ENCODE measurements around the gene CREBRF.

CREBRF gene

GRCh38 chr5:173012882-173013281 lies 43.3 kb upstream of the CREBRF start:
- Histone ChIP-seq H3K79me2 (ENCODE audit: low read length) (peaks cover 98% of the 10 kb centered on the region), H3K27ac (ENCODE audit: low read length) (no peak overlapping the region), H3K36me3 (replicated peaks; ENCODE audit: low read depth, low read length) (peaks cover 12% of the 10 kb centered on the region), H3K4me2 (ENCODE audit: low read length) (no peak overlapping the region), H3K9ac (ENCODE audit: low read length) (no peak overlapping the region), H2AFZ (ENCODE audit: low read depth, low read length) (no peak overlapping the region), H4K20me1 (ENCODE audit: insufficient read depth, low read length) (peaks cover 64% of the 10 kb centered on the region), H3K9me3 (ENCODE audit: insufficient read depth, low read length) (no peaks in the 10 kb centered on the region), H3K4me1 (ENCODE audit: low read length) (peaks cover 8% of the 10 kb centered on the region; the same call in 1 of the 2 replicates), H3K4me3 (ENCODE audit: low read length) (no peak overlapping the region), H3K27me3 (ENCODE audit: low read depth, low read length) (no peaks in the 10 kb centered on the region)
- TF ChIP-seq CTCF (IDR thresholded peaks at IDR 0.05; ENCODE audit: low read depth, low read length) (no peak), EZH2phosphoT487 (IDR thresholded peaks at IDR 0.05; ENCODE audit: low read depth) (no peak)

- no peaks in the 10 kb centered on the region for H3K27me3 ChIP-seq (ENCODE audit: low read depth, low read length)
- TF ChIP-seq EZH2phosphoT487 (IDR thresholded peaks at IDR 0.05; ENCODE audit: low read depth) (no peak), CTCF (IDR thresholded peaks at IDR 0.05; ENCODE audit: low read depth, low read length) (no peak)
- no peak overlapping the region for H3K4me3 ChIP-seq (ENCODE audit: low read length)
- peaks cover 14% of the 10 kb centered on the region for H3K36me3 ChIP-seq (replicated peaks; ENCODE audit: low read depth, low read length)
- no peaks in the 10 kb centered on the region for H3K9me3 ChIP-seq (ENCODE audit: insufficient read depth, low read length)
- H3K79me2 ChIP-seq (ENCODE audit: low read length) = peaks cover 99% of the 10 kb centered on the region
- H2AFZ ChIP-seq (ENCODE audit: low read depth, low read length) = no peak overlapping the region
- no peaks in the 10 kb centered on the region for H3K4me1 ChIP-seq (ENCODE audit: low read length)
- no peak overlapping the region for H3K9ac ChIP-seq (ENCODE audit: low read length)
- no peak overlapping the region for H3K27ac ChIP-seq (ENCODE audit: low read length)
- H4K20me1 ChIP-seq (ENCODE audit: insufficient read depth, low read length) = peaks cover 77% of the 10 kb centered on the region
- H3K4me2 ChIP-seq (ENCODE audit: low read length) = no peak overlapping the region
Measured at GRCh38 chr5:173014671-173015070, 41.5 kb upstream of the CREBRF start.

GRCh38 chr5:173015192-173015591 lies 41.0 kb upstream of the CREBRF start:
- Histone ChIP-seq H3K9me3 (ENCODE audit: insufficient read depth, low read length) (no peaks in the 10 kb centered on the region), H3K27me3 (ENCODE audit: low read depth, low read length) (no peaks in the 10 kb centered on the region), H2AFZ (ENCODE audit: low read depth, low read length) (no peak overlapping the region), H3K27ac (ENCODE audit: low read length) (no peak overlapping the region), H3K4me3 (ENCODE audit: low read length) (no peak overlapping the region), H3K79me2 (ENCODE audit: low read length) (peaks cover 99% of the 10 kb centered on the region), H3K9ac (ENCODE audit: low read length) (no peak overlapping the region), H4K20me1 (ENCODE audit: insufficient read depth, low read length) (peaks cover 78% of the 10 kb centered on the region), H3K36me3 (replicated peaks; ENCODE audit: low read depth, low read length) (peaks cover 19% of the 10 kb centered on the region), H3K4me2 (ENCODE audit: low read length) (no peak overlapping the region), H3K4me1 (ENCODE audit: low read length) (no peaks in the 10 kb centered on the region)
- TF ChIP-seq EZH2phosphoT487 (IDR thresholded peaks at IDR 0.05; ENCODE audit: low read depth) = no peak
- TF ChIP-seq CTCF (IDR thresholded peaks at IDR 0.05; ENCODE audit: low read depth, low read length) = no peak

DNA sequence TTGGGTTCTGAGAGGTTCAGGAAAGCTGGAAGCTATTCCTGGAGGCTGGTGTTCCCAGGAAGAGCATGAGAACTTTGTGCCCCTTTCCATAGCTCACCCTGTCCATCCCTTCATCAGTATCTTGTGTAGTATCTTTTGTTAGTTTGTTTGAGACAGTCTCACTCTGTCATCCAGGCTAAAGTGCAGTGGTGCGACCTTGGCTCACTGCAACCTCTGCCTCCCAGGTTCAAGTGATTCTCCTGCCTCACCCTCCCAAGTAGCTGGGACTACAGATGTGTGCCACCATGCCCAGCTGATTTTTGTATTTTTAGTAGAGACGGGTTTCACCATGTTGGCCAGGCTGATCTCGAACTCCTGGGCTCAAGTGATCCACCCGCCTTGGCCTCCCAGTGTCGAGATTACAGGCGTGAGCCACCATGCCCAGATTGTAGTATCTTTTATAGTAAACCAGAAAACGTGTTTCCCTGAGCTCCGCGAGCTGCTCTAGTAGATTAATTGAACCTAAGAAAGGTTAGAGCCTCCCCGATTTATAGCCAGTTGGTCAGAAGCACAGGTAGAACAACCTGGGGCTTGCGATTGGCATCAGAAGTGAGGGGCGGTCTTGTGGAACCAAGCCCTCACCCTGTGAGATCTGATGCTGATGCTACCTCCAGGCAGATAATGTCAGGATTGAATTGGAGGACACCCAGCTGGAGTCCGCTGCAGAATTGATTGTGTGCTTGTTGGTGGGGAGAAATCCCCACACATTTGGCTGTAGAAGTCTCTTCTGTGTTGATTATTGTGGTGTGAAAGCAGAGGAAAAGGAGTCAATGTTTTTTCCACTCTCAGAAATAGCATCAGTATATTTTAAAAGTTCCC lies 40.3 kb upstream of the CREBRF start:
- Histone ChIP-seq H3K79me2 (ENCODE audit: low read length) (peaks cover 98% of the 10 kb centered on the region), H3K4me1 (ENCODE audit: low read length) (no peaks in the 10 kb centered on the region), H3K27me3 (ENCODE audit: low read depth, low read length) (no peaks in the 10 kb centered on the region), H3K4me3 (ENCODE audit: low read length) (no peak overlapping the region), H3K9ac (ENCODE audit: low read length) (no peak overlapping the region), H2AFZ (ENCODE audit: low read depth, low read length) (no peak overlapping the region), H4K20me1 (ENCODE audit: insufficient read depth, low read length) (peaks cover 71% of the 10 kb centered on the region), H3K36me3 (replicated peaks; ENCODE audit: low read depth, low read length) (peaks cover 19% of the 10 kb centered on the region), H3K9me3 (ENCODE audit: insufficient read depth, low read length) (no peaks in the 10 kb centered on the region), H3K4me2 (ENCODE audit: low read length) (no peak overlapping the region), H3K27ac (ENCODE audit: low read length) (no peak overlapping the region)
- TF ChIP-seq EZH2phosphoT487 (IDR thresholded peaks at IDR 0.05; ENCODE audit: low read depth) (no peak), CTCF (IDR thresholded peaks at IDR 0.05; ENCODE audit: low read depth, low read length) (no peak)

Data from OCI-LY3 (cell line).